Fibroblast of mammary gland (primary cell): ENCODE data around the gene TMBIM1.

ENCODE experiments used
- DNase-seq: peaks from one replicate; pipeline ENCODE4 v3.0.0-alpha.2; 2010; ENCODE audit warnings: low read depth
- H3K4me3 ChIP-seq: 2 replicates; pipeline ENCODE4 v1.5.1; 2011; ENCODE audit warnings: low read depth, mild to moderate bottlenecking, low read length, moderate library complexity; ENCODE audit not compliant: control insufficient read depth
- TF ChIP-seq, protein P1 (sequence below): conservative IDR thresholded peaks from 2 replicates; pipeline ENCODE4 v1.5.1; 2011; ENCODE audit warnings: low read depth, low read length, inconsistent platforms; ENCODE audit not compliant: control insufficient read depth, insufficient read depth

Gene TMBIM1

GRCh38 chr2:218252509-218253231 is 39.6 kb downstream of the TMBIM1 start:
- peak; percentile 73 for DNase-seq
- TF ChIP-seq, protein P1, sequence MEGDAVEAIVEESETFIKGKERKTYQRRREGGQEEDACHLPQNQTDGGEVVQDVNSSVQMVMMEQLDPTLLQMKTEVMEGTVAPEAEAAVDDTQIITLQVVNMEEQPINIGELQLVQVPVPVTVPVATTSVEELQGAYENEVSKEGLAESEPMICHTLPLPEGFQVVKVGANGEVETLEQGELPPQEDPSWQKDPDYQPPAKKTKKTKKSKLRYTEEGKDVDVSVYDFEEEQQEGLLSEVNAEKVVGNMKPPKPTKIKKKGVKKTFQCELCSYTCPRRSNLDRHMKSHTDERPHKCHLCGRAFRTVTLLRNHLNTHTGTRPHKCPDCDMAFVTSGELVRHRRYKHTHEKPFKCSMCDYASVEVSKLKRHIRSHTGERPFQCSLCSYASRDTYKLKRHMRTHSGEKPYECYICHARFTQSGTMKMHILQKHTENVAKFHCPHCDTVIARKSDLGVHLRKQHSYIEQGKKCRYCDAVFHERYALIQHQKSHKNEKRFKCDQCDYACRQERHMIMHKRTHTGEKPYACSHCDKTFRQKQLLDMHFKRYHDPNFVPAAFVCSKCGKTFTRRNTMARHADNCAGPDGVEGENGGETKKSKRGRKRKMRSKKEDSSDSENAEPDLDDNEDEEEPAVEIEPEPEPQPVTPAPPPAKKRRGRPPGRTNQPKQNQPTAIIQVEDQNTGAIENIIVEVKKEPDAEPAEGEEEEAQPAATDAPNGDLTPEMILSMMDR: no peak
- no peak overlapping the region for H3K4me3 ChIP-seq

- TF ChIP-seq, protein P1: no peak
- no peak overlapping the region for H3K4me3 ChIP-seq
- DNase-seq: no peak
These were observed 42.6 kb downstream of the TMBIM1 start for GRCh38 chr2:218249691-218250090.

DNA sequence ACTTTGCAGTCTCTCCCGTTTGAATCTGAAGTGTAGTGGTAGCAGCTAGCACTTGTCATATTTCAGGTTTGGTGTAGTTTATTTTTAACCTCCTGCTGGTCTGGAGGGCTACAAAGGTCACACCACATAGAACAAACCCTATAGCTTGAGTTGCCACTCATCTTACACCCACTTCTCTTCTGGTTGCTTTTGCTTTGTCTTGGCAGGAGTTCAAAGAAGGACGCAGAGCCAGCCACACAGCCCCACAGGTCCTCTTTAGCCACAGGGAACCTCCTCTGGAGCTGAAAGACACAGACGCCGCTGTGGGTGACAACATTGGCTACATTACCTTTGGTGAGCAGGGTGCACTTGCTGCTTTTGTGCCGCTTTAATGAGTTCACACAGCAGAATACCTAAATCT is 47.1 kb downstream of the TMBIM1 start:
- TF ChIP-seq, protein P1: no peak
- H3K4me3 ChIP-seq: no peak overlapping the region
- DNase-seq: no peak

- no peak for DNase-seq
- H3K4me3 ChIP-seq: no peak overlapping the region
- TF ChIP-seq, protein P1: no peak
These were observed 47.6 kb downstream of the TMBIM1 start for GRCh38 chr2:218244665-218245064.

GRCh38 chr2:218244204-218244603 is 48.1 kb downstream of the TMBIM1 start:
- no peak for DNase-seq
- TF ChIP-seq, protein P1: no peak
- H3K4me3 ChIP-seq: no peak overlapping the region

DNA sequence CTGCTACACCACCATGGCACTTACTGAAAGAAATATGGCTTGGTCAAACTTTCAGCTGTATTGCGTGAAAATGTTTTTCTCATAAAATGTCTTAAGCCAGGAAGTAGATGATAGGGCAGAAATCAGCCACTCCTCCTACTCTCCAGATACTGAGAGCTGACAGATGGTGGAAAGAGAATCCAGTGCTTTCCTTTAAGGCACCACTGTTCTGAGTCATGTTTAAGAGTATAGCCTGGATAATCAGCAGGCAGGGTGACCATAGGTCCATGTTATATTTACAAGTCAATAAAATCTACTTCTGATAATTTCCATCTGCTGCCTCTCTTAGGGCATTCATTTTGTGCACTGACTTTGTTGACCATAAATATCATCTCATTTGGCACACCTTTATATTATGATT is 53.4 kb downstream of the TMBIM1 start:
- TF ChIP-seq, protein P1: no peak
- no peak for DNase-seq

More for the DNA sequence above, 53.4 kb downstream of the TMBIM1 start:
- H3K4me3 ChIP-seq: no peak overlapping the region
